ACC112 (cell line): ENCODE measurements around the gene SCFD1.
"Not testable (repeated sequence)": the region's sequence is repeated elsewhere in the genome, so short reads cannot be mapped to it uniquely, and the experiment has no call there.

ENCODE experiments used
- H2AFZ ChIP-seq: fragments of 200-600 bp; sonication (generic); one replicate; pipeline ENCODE4 v1.6.0; 2017; ENCODE audit warnings: antibody characterized with exemption, low read length; ENCODE audit not compliant: unreplicated experiment
- H3K27ac ChIP-seq: fragments of 200-600 bp; sonication (generic); 2 replicates; pipeline ENCODE4 v1.5.1; 2014; ENCODE audit warnings: low read depth, mild to moderate bottlenecking, antibody characterized with exemption, low read length, moderate library complexity
- H3K27me3 ChIP-seq: fragments of 200-600 bp; sonication (generic); 2 replicates; pipeline ENCODE4 v1.6.1; 2014; ENCODE audit warnings: mild to moderate bottlenecking, antibody characterized with exemption, low read length, moderate library complexity, mixed read lengths; ENCODE audit not compliant: insufficient read depth
- H3K36me3 ChIP-seq: fragments of 200-600 bp; sonication (generic); 2 replicates; pipeline ENCODE4 v1.6.1; 2016; ENCODE audit warnings: mild to moderate bottlenecking, antibody characterized with exemption, low read length, moderate library complexity, mixed read lengths; ENCODE audit not compliant: insufficient read depth
- H3K4me1 ChIP-seq: fragments of 200-600 bp; sonication (generic); one replicate; pipeline ENCODE4 v1.6.1; 2016; ENCODE audit warnings: low read length, mixed read lengths; ENCODE audit not compliant: insufficient read depth, unreplicated experiment, control insufficient read depth
- H3K4me3 ChIP-seq: fragments of 200-600 bp; sonication (generic); 2 replicates; pipeline ENCODE4 v1.5.1; 2014; ENCODE audit warnings: mild to moderate bottlenecking, low read depth, low read length
- H3K79me2 ChIP-seq: fragments of 200-600 bp; sonication (generic); one replicate; pipeline ENCODE4 v1.6.0; 2016; ENCODE audit warnings: low read length; ENCODE audit not compliant: control insufficient read depth, unreplicated experiment, insufficient read depth

The SCFD1 gene

GRCh38 chr14:30585204-30585603, 36.9 kb upstream of the SCFD1 start:
- Histone ChIP-seq H3K79me2 (peaks cover 71% of the 10 kb centered on the region), H3K27ac (no peak overlapping the region), H3K4me1 (no peaks in the 10 kb centered on the region), H2AFZ (no peak overlapping the region), H3K4me3 (no peak overlapping the region), H3K27me3 (no peaks in the 10 kb centered on the region), H3K36me3 (peaks cover 59% of the 10 kb centered on the region)

- H3K79me2 ChIP-seq, result peaks cover 68% of the 10 kb centered on the region
- H2AFZ ChIP-seq, result no peak overlapping the region
- no peaks in the 10 kb centered on the region for H3K4me1 ChIP-seq
- H3K4me3 ChIP-seq, result no peak overlapping the region
- H3K27ac ChIP-seq, result no peak overlapping the region
- H3K27me3 ChIP-seq, result no peaks in the 10 kb centered on the region
- H3K36me3 ChIP-seq, result peaks cover 61% of the 10 kb centered on the region
These were observed 35.0 kb upstream of the SCFD1 start for GRCh38 chr14:30587141-30587540.

- H3K79me2 ChIP-seq, result peaks cover 52% of the 10 kb centered on the region
- no peaks in the 10 kb centered on the region for H3K4me1 ChIP-seq
- no peaks in the 10 kb centered on the region for H3K27me3 ChIP-seq
- no peak overlapping the region for H3K4me3 ChIP-seq
- H3K36me3 ChIP-seq, result peaks cover 62% of the 10 kb centered on the region
- H2AFZ ChIP-seq, result no peak overlapping the region
- H3K27ac ChIP-seq, result no peak overlapping the region
These were observed 33.2 kb upstream of the SCFD1 start for GRCh38 chr14:30588873-30589272.

GRCh38 chr14:30596935-30597334, 25.2 kb upstream of the SCFD1 start:
- H3K4me3 ChIP-seq, result no peak overlapping the region
- no peaks in the 10 kb centered on the region for H3K4me1 ChIP-seq
- H3K36me3 ChIP-seq, result peaks cover 32% of the 10 kb centered on the region
- no peaks in the 10 kb centered on the region for H3K27me3 ChIP-seq
- H3K27ac ChIP-seq, result no peak overlapping the region
- no peak overlapping the region for H2AFZ ChIP-seq
- peaks cover under 1% of the 10 kb centered on the region for H3K79me2 ChIP-seq

- H3K79me2 ChIP-seq, result no peaks in the 10 kb centered on the region
- H3K4me1 ChIP-seq, result no peaks in the 10 kb centered on the region
- H2AFZ ChIP-seq, result no peak overlapping the region
- H3K4me3 ChIP-seq, result no peak overlapping the region
- no peak overlapping the region for H3K27ac ChIP-seq
- H3K36me3 ChIP-seq, result peaks cover 35% of the 10 kb centered on the region
- no peaks in the 10 kb centered on the region for H3K27me3 ChIP-seq
These were observed 24.6 kb upstream of the SCFD1 start for GRCh38 chr14:30597504-30597903.

- Histone ChIP-seq H3K4me3 (no peak overlapping the region), H3K79me2 (no peaks in the 10 kb centered on the region), H2AFZ (no peak overlapping the region), H3K27ac (no peak overlapping the region), H3K36me3 (peaks cover 41% of the 10 kb centered on the region), H3K27me3 (no peaks in the 10 kb centered on the region), H3K4me1 (no peaks in the 10 kb centered on the region)
These were observed 20.9 kb upstream of the SCFD1 start for GRCh38 chr14:30600922-30601918.

GRCh38 chr14:30603402-30603801, 18.7 kb upstream of the SCFD1 start:
- H2AFZ ChIP-seq, result no peak overlapping the region
- H3K79me2 ChIP-seq, result no peaks in the 10 kb centered on the region
- H3K36me3 ChIP-seq, result peaks cover 38% of the 10 kb centered on the region
- no peaks in the 10 kb centered on the region for H3K27me3 ChIP-seq
- H3K27ac ChIP-seq, result no peak overlapping the region
- H3K4me3 ChIP-seq, result no peak overlapping the region
- peaks cover 6% of the 10 kb centered on the region for H3K4me1 ChIP-seq

GRCh38 chr14:30604696-30605095, 17.4 kb upstream of the SCFD1 start:
- peaks cover 33% of the 10 kb centered on the region for H3K36me3 ChIP-seq
- not testable (repeated sequence) for H2AFZ ChIP-seq, H3K4me3 ChIP-seq

GRCh38 chr14:30607156-30607780, 14.9 kb upstream of the SCFD1 start:
- Histone ChIP-seq H3K27me3 (no peaks in the 10 kb centered on the region), H3K4me3 (no peak overlapping the region), H3K27ac (peak overlapping the region; percentile 20; the same call in 1 of the 2 replicates), H3K79me2 (no peaks in the 10 kb centered on the region), H2AFZ (no peak overlapping the region), H3K36me3 (peaks cover 16% of the 10 kb centered on the region), H3K4me1 (peaks cover 37% of the 10 kb centered on the region)

More at GRCh38 chr14:30604696-30605095, 17.4 kb upstream of the SCFD1 start:
- not testable (repeated sequence) for H3K27me3 ChIP-seq, H3K79me2 ChIP-seq, H3K27ac ChIP-seq
- peaks cover 19% of the 10 kb centered on the region for H3K4me1 ChIP-seq

GRCh38 chr14:30608533-30609006, 13.5 kb upstream of the SCFD1 start:
- peaks cover 37% of the 10 kb centered on the region for H3K4me1 ChIP-seq
- peaks cover 5% of the 10 kb centered on the region for H3K36me3 ChIP-seq

More at GRCh38 chr14:30608533-30609006, 13.5 kb upstream of the SCFD1 start:
- H3K27me3 ChIP-seq, result no peaks in the 10 kb centered on the region
- no peaks in the 10 kb centered on the region for H3K79me2 ChIP-seq
- no peak overlapping the region for H3K4me3 ChIP-seq
- H3K27ac ChIP-seq, result peak overlapping the region; percentile 3; the same call in 1 of the 2 replicates
- H2AFZ ChIP-seq, result no peak overlapping the region
